Brain microvascular endothelial cell (primary cell): ENCODE measurements around the gene CDC123.
"Not testable (repeated sequence)": the region's sequence is repeated elsewhere in the genome, so short reads cannot be mapped to it uniquely, and the experiment has no call there.

Experiments used
- DNase-seq: peaks from one replicate; pipeline ENCODE4 v3.0.0-alpha.2; 2020
- H3K27ac ChIP-seq: fragments of 250-450 bp; sonication (Bioruptor Pico); 2 replicates; pipeline ENCODE4 v1.5.1; 2020; ENCODE audit warnings: mild to moderate bottlenecking, moderate library complexity
- H3K27me3 ChIP-seq: fragments of 250-450 bp; sonication (Bioruptor Pico); replicated peaks from 2 replicates; pipeline ENCODE4 v1.5.1; 2020; ENCODE audit warnings: mild to moderate bottlenecking
- H3K36me3 ChIP-seq: fragments of 250-450 bp; sonication (Bioruptor Pico); replicated peaks from 2 replicates; pipeline ENCODE4 v1.5.1; 2020; ENCODE audit warnings: mild to moderate bottlenecking
- H3K4me3 ChIP-seq: 2 replicates; pipeline ENCODE4 v1.5.1; 2011; ENCODE audit warnings: low read depth, mild to moderate bottlenecking, control low read depth, low read length, moderate library complexity
- in situ Hi-C: cut with HindIII; loops from 2 replicates; pipeline ENCODE4 v1.10.0; 2017; ENCODE audit warnings: low sequenced_read_pairs, low pct_ligation_motif_present
- TF ChIP-seq, protein P1 (sequence below): IDR thresholded peaks from 2 replicates; pipeline ENCODE4 v1.5.1; 2011; ENCODE audit warnings: low read depth, mild to moderate bottlenecking, moderate library complexity, low read length, control low read depth, inconsistent platforms; ENCODE audit errors: missing control alignments

CDC123 gene

DNA sequence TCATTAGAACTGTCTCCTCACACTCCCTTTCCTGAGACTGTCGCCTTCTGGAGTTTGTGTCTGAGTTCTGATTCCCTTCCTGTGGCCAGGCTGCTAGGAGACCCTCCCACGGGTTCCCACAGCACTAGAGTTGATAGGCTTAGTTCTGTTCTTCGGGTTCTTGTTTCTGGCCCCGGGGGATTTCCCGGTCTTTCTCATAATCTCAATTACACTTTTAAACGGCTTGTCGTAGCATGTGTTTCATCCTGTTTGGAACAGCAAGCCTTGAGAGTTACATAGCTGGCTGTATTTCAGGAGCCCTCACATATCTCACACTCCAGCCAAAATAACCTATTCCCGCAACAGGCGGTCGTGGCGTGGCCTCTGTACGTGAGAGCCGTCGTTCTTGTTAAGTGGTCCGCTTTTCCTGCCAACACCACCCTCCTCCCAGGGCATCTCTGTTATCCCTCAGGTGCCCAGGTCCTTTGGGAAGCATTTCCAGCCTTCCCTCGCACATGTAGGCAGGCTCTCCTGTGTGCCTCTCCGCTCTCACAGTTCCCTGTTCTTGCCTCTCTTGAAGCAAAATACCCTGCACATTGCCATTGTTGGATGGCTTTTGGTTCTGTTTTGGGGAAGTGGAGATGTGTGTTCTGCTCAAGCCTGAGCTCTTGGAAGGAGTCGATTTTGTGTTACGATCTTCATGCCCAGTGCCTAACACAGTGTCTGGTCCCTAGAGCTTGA lies 46.0 kb downstream of the CDC123 start:
- TF ChIP-seq, protein P1, sequence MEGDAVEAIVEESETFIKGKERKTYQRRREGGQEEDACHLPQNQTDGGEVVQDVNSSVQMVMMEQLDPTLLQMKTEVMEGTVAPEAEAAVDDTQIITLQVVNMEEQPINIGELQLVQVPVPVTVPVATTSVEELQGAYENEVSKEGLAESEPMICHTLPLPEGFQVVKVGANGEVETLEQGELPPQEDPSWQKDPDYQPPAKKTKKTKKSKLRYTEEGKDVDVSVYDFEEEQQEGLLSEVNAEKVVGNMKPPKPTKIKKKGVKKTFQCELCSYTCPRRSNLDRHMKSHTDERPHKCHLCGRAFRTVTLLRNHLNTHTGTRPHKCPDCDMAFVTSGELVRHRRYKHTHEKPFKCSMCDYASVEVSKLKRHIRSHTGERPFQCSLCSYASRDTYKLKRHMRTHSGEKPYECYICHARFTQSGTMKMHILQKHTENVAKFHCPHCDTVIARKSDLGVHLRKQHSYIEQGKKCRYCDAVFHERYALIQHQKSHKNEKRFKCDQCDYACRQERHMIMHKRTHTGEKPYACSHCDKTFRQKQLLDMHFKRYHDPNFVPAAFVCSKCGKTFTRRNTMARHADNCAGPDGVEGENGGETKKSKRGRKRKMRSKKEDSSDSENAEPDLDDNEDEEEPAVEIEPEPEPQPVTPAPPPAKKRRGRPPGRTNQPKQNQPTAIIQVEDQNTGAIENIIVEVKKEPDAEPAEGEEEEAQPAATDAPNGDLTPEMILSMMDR = no peak
- peak; percentile 66 for DNase-seq
- Histone ChIP-seq H3K27me3 (no peaks in the 10 kb centered on the region), H3K36me3 (peaks cover 37% of the 10 kb centered on the region), H3K4me3 (no peak overlapping the region), H3K27ac (peak overlapping the region; percentile 15)
- in situ Hi-C loops = no loop called here

DNA sequence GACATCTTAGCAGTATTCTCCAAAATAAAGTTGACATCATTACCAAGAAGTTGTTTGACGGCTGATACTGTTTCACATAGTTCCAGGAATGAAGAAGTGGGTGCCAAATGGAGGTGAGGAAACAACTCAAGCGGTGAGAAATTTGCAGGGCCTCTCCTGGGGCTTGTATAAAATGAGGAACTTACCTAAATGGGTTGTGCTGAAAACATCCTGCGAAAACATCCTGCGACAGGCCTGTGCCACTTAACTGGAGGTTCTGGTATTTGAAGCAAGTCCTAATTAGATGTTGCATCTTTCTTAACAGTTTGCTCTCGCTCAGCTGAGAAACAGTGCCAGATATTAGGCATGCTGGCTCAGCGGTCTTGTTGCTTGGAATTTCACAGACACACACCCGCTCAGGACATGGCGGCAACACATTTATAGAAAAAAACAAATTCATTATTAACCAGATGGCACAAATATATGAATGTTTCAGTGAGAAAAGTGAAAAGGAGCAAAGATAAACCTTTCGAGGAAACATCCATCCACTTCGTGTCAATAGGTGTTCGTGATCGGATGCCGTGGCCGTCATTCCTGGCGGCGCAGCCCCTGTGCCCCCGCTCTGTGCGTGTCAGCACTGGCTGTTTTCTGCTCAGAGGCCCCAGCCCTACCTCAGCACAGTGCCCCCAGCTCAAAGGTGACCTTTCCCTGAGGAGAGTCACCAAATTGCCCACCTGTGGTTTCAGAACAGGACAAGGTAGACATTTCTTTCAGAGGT lies 48.1 kb downstream of the CDC123 start:
- no peak overlapping the region for H3K27ac ChIP-seq
- peaks cover 28% of the 10 kb centered on the region for H3K36me3 ChIP-seq
- no peak for DNase-seq
- no peak overlapping the region for H3K4me3 ChIP-seq
- TF ChIP-seq, protein P1 = no peak
- no peaks in the 10 kb centered on the region for H3K27me3 ChIP-seq
- in situ Hi-C loops = no loop called here

DNA sequence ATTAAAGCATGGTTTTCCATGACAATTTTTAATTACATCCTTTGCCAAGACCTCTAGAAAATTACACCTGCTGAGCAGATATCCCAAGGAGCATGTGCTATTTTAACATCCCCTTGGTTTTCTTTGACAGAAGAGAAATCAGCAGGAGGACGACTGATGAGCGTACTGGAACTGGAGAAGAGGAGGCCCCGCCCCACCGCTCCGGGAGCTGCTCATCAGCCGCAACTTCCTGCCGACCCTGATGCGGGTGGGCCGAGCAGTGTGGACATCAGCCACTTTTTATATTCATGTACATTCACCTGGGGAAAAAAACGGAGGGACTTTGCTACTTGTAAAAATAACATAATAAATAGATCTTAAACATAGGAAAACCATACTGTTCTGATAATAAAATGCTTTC lies 54.2 kb downstream of the CDC123 start:
- DNase-seq = no peak
- H3K36me3 ChIP-seq = peaks cover 23% of the 10 kb centered on the region
- H3K4me3 ChIP-seq = no peak overlapping the region
- H3K27ac ChIP-seq = no peak overlapping the region
- in situ Hi-C loops = loop anchor here (25.0 kb wide), 1 partner anchor 412 kb away; no protein-coding TSS in a partner anchor
- H3K27me3 ChIP-seq = no peaks in the 10 kb centered on the region
- TF ChIP-seq, protein P1 = no peak

DNA sequence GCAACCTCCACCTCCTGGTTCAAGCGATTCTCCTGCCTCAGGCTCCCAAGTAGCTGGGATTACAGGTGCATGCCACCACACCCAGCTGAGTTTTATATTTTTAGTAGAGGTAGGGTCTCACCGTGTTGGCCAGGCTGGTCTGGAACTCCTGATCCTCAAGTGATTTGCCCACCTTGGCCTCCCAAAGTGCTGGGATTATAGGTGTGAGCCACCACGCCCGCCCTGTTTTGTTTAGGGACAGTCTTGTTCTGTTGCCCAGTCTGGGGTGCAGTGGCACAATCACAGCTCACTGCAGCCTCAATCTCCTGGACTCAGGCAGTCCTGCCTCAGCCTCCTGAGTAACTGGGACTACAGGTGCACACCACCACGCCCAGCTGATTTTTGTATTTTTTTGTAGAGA lies 54.7 kb downstream of the CDC123 start:
- H3K27ac ChIP-seq, DNase-seq, H3K27me3 ChIP-seq, H3K4me3 ChIP-seq: not testable (repeated sequence)
- in situ Hi-C loops = loop anchor here (25.0 kb wide), 1 partner anchor 412 kb away; no protein-coding TSS in a partner anchor
- H3K36me3 ChIP-seq = peaks cover 22% of the 10 kb centered on the region

DNA sequence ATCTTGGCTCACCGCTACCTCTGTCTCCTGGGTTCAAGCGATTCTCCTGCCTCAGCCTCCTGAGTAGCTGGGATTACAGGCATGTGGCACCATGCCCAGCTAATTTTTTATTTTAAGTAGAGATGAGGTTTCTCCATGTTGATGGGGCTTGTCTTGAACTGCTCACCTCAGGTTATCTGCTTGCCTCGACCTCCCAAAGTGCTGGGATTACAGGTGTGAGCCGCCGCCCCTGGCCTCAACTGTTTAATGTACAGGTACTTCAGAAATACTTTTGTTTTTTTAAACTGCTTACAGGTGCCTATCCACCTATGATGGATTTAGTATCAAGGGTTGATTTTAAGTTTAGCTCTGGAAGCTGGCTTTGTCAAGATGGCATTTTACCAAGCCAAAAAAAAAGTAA lies 55.6 kb downstream of the CDC123 start:
- Histone ChIP-seq H3K4me3 (no peak overlapping the region), H3K27me3 (no peaks in the 10 kb centered on the region), H3K27ac (no peak overlapping the region), H3K36me3 (peaks cover 13% of the 10 kb centered on the region)
- no peak for DNase-seq
- in situ Hi-C loops = loop anchor here (25.0 kb wide), 1 partner anchor 411 kb away; no protein-coding TSS in a partner anchor
- TF ChIP-seq, protein P1 = no peak

DNA sequence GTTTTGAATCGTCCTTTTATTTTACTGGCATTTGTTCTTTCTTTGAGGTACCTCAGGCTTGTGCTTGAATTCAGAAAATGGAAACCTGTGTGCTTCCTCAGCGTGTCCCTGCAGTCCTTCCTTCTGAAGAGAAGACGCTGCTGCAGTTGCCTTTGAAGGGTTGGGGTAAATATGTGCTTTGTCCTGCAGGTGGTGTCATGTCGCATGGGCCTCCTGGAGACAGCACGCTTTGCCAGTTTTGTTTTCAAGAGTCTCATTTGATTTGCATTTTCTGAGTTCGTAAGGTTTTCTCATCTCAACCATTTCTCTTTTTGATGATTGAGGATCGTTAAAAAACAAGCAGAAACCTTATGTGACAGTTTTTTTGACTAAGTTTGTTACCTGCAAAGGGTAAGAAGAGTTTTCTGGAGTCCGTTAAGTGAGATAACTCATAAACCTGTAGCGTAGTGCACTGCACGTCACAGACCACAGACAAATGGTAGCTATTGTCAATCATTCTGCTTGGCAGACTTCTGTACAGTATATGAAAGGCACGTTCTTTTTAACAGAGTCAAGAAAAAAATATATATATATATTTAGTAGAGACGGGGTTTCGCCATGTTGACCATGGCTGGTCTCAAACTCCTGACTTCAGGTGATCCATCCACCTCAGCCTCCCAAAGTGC lies 57.0 kb downstream of the CDC123 start:
- in situ Hi-C loops = loop anchor here (25.0 kb wide), 1 partner anchor 409 kb away; no protein-coding TSS in a partner anchor
- Histone ChIP-seq H3K4me3 (no peak overlapping the region), H3K36me3 (peaks cover 10% of the 10 kb centered on the region), H3K27ac (no peak overlapping the region), H3K27me3 (no peaks in the 10 kb centered on the region)
- DNase-seq = peak; percentile 22
- TF ChIP-seq, protein P1 = peak; percentile 63
